HS-5 (cell line): ENCODE measurements around the gene IPO13.
A peak's percentile ranks its signal among the peaks of the same experiment; 100 is the strongest.

Experiments
- DNase-seq: peaks from one replicate; pipeline ENCODE4 v3.0.0-alpha.2; 2012; ENCODE audit warnings: low read depth

The IPO13 gene

GRCh38 chr1:43973981-43974442 is 27.3 kb downstream of the IPO13 start:
- DNase-seq: no peak

DNA sequence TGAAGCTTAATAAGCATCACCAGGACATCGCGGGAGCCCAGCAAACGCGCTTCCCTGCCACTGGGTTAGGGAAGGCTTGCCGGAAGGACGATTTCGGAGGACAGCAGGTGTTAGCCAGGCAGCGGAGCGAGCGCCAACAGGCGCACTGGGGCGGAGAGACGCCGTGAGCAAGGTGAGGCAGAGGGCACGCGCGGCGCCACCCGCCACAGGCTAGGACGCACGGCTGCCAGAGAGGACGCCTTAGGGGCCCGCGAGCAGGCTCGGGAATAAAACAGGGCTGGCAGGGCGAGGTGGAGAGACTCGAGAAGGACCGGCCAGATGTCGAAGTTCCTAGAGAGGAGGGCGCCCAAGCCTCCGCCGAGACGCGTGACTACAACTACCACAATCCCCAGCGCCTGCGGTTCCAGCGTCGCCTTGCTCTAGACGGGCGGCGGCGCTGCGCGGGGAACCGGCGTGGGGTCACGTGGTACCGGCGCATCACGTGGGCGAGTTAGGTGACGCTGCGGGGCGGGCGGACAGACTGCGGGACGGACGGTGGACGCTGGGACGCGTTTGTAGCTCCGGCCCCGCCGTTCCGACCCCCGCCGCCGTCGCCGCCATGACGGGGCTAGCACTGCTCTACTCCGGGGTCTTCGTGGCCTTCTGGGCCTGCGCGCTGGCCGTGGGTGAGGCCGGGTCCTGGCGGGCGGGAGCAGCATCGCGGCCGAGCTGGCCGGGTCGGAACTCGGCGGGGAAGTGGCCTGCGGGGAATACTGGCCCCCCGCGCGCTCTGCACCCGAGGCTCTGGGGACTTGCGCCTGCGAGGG is 27.9 kb downstream of the IPO13 start, which contains the start of gene ATP6V0B:
Gene ATP6V0B (plus strand): TSS at position 518 of the 806 bp plus-strand sequence. CDS start 81 bp downstream, at position 599.
- DNase-seq: peak; percentile 69

- no peak for DNase-seq
These were observed 28.7 kb downstream of the IPO13 start for GRCh38 chr1:43975249-43975961.

DNA sequence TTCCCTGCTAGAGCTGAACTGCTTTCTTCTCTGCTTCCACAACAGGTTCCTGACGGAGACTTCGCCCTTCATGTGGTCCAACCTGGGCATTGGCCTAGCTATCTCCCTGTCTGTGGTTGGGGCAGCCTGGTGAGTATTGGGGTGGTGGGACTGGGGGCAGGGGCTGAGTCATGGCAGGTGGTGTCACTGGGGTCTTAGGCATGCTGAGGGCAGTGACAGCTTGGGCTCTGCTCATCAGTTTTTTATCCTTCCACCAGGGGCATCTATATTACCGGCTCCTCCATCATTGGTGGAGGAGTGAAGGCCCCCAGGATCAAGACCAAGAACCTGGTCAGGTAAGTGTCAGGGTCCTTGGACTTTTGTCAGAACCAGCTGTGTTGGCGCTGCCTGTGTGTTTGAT is 29.3 kb downstream of the IPO13 start:
- no peak for DNase-seq

- no peak for DNase-seq
These were observed 30.1 kb downstream of the IPO13 start for GRCh38 chr1:43976890-43977289.

- DNase-seq: no peak
These were observed 30.9 kb downstream of the IPO13 start for GRCh38 chr1:43977376-43978263.

- DNase-seq: no peak
These were observed 31.5 kb downstream of the IPO13 start for GRCh38 chr1:43978264-43978550.

GRCh38 chr1:43978551-43979260 is 32.0 kb downstream of the IPO13 start, which contains the start of gene B4GALT2:
TSS of gene B4GALT2 (plus strand) at chr1:43979210. CDS start at chr1:43981161, 1,951 bp downstream.
- DNase-seq: no peak

DNA sequence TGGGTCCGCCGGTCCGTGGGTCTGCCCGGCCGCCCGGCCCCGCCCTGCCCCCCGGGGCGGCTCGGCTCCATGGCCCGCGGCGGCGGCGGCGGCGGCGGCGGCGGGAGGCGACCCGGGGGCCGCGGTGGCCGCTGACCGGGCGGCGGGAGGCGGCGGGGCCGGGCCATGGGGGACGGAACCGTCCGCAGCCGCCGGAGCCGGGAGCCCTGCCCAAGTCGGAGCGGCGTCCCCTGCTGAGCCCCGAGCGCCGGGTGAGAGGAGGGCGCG is 32.4 kb downstream of the IPO13 start:
- DNase-seq: no peak

GRCh38 chr1:43979528-43980254 is 32.9 kb downstream of the IPO13 start:
- no peak for DNase-seq

DNA sequence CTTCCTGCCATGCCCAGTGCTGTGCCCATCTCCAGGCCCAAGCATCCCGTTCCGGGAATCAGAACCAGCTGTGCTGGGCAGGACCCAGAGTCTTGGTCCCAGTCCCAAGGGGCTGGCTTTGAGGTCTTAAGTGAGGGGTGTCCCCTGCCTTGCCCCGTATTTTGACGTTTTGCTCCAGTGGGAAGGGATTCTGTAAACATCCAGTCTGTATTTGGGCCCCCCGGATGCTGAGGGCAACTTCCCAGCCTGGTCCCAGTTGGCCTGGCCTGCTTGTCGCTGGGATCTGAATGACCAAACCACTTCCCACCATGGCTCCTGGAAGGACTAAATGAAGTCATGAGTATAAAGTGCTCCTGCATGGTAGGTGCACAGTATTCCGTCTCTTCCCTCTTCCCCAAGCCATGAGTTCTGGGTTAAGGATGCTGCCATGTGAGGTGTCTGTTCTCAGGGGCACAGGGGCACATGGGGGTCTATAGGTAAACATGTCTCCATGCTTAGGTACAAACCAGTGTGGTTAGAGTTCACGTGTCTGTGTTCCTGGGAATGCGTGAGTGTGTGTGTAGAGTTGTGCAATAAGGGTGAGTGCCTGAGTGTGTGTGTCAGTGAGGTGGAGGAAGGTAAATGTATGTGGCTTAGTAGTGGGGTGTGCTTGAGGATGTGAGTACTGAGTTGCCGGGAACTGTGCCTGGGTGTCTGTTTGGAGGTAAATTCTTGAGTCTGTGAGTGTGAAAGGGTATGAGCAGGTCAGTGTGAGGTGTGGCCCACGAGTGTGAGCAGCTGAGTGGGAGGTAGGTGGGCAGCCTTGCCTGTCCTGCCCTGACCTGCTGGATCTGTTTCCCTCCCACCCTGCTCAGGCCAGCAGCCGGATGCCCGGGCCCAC is 33.7 kb downstream of the IPO13 start:
- DNase-seq: no peak

DNA sequence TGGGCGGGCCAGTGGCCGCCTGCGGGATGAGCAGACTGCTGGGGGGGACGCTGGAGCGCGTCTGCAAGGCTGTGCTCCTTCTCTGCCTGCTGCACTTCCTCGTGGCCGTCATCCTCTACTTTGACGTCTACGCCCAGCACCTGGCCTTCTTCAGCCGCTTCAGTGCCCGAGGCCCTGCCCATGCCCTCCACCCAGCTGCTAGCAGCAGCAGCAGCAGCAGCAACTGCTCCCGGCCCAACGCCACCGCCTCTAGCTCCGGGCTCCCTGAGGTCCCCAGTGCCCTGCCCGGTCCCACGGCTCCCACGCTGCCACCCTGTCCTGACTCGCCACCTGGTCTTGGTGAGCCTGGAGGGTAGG is 34.4 kb downstream of the IPO13 start:
- DNase-seq: no peak

- DNase-seq: no peak
These were observed 34.9 kb downstream of the IPO13 start for GRCh38 chr1:43981636-43982035.

DNA sequence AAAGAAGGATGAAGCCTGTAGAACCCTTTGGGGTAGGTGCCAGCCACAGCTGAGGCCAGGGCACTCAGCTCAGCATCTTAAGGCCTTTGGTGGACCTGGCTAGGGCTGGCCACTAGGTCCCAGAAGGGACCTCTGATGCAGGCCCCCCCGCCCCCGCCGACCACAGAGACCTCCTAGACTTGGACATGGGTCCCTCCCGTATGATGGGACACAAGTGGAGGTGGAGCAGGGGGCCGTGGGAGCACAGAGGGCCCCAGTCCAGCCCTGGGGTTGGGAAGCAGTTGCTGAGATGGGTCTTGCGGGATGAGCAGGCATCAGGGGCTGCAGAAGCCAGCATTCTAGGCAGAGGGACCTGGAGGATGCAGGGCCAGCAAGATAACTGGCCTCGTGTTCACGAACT is 35.5 kb downstream of the IPO13 start:
- DNase-seq: no peak

- no peak for DNase-seq
These were observed 36.1 kb downstream of the IPO13 start for GRCh38 chr1:43982808-43983207.

DNA sequence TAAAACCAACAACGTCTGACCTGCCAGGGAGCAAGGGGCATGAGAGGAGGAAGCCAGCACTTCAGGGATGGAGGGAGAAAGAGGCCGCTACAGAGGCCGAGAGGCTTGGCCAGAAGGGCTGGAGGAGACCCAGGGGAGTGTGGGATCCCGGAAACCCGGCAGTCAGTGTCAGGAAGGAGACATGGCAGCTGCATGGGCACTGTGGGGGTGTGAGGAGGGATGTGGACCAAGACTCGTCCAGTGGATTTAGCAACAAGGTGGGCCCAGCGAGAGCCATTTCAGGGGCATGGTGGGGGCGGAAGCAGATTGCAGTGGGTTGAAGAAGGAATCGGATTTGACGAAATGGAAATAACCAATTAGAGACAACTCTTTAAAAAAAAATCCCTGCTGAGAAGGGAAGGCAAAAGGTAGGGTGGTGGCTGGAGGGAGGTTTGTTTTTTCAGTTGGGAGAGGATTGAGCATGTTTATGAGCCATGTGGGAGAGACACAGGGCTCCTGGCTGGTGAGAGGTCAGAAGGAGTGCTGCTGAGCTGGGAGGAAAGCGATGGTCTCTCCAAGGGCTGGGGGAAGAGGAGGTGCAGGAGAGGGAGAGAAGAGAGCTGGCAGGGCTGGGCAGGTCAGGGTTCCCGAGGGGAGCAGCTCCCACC is 36.6 kb downstream of the IPO13 start:
- no peak for DNase-seq

GRCh38 chr1:43984855-43985254 is 38.1 kb downstream of the IPO13 start:
- DNase-seq: no peak

GRCh38 chr1:43985984-43986595 is 39.3 kb downstream of the IPO13 start:
- no peak for DNase-seq

DNA sequence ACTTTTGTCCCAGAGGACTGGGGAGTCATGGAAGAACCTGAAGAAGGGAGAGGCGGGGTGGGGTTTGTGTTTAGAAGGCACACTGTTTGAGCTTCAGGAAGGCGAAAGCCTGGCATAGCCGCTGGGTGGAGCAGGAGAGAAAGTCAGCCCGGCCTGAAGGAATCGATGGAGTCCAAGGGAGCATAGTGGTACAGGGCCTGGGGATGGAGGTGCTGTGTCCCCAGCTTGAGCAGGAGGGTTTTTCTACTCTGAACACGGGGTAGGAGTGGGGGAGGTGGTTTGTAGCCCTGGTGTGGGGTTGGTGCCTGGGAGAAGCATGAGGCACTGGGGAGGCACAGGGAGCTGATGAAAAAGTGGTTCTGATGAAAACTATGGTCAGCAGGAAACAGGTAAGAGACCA is 40.0 kb downstream of the IPO13 start:
- DNase-seq: no peak
